Adrenal gland (tissue), 12 donors: ENCODE results near the gene PKLR. TPM values are rescaled to one million over a fixed set of nuclear protein-coding genes. Genes with fewer than 3 reads are reported as not detected.
"Not testable (repeated sequence)": the region's sequence is repeated elsewhere in the genome, so short reads cannot be mapped to it uniquely, and the experiment has no call there.

Experiments
- DNase-seq, 7 donors: peaks; one replicate each; pipeline ENCODE4 v3.0.0-alpha.2; 2019 to 2020
- H3K27ac ChIP-seq, 5 donors: fragments of 200-600 bp; sonication (generic) in 4 of 5; 1 replicate in 3 of 5; 2 replicates in 2 of 5; pipeline versions ENCODE4 v1.5.1 to v1.8.0; 2016 to 2020; ENCODE audit warnings: mild to moderate bottlenecking in 1 of 5
- H3K27me3 ChIP-seq: fragments of 200-600 bp; 2 replicates; pipeline ENCODE4 v1.8.0; 2021
- H3K36me3 ChIP-seq, 2 donors: fragments of 200-600 bp; replicated peaks in 1 of 2; 1 replicate in 1 of 2; 2 replicates in 1 of 2; pipeline versions ENCODE4 v1.5.1 to v1.8.0; 2018 to 2022
- H3K4me1 ChIP-seq, 2 donors: fragments of 200-600 bp; replicated peaks in 1 of 2; 1 replicate in 1 of 2; 2 replicates in 1 of 2; pipeline versions ENCODE4 v1.5.1 to v1.8.0; 2018 to 2021
- H3K4me3 ChIP-seq, 4 donors: fragments of 200-600 bp; sonication (generic) in 3 of 4; one replicate each; pipeline ENCODE4 v1.5.1; 2016 to 2018
- H3K9me3 ChIP-seq, 3 donors: fragments of 200-600 bp; sonication (generic) in 1 of 3; replicated peaks in 1 of 3; 1 replicate in 2 of 3; 2 replicates in 1 of 3; pipeline versions ENCODE4 v1.5.1 to v1.8.0; 2016 to 2021
- POLR2A ChIP-seq, 2 donors: fragments of 450-650 bp; IDR thresholded peaks; one replicate each; pipeline ENCODE4 v1.6.1; 2017; ENCODE audit warnings: antibody characterized with exemption in 2 of 2, mild to moderate bottlenecking in 2 of 2, moderate library complexity in 1 of 2
- WGBS, 4 donors: extraction: QIAGEN DNeasy Blood & Tissue Kit in 2 of 4; methylation state at CpG; one replicate each; pipeline versions ENCODE4 v1.1.5 to v1.1.7; 2013 to 2017; 5-methylcytosine and 5-hydroxymethylcytosine counted together
- intact Hi-C, 2 donors: fragments of 100-400 bp; cut with DNase I; formaldehyde crosslinking; loops; one replicate each; pipeline versions ENCODE4 v1.14.1 to v1.15.0; 2022 to 2023
- polyA plus RNA-seq, 3 donors: library from polyadenylated mRNA; stranded (reverse); fragments of 200-250 nt in 2 of 3; fragments of 350-450 nt in 1 of 3; fragmentation: Illumina TruSeq in 1 of 3; extraction: RNeasy Lipid Tissue Mini Kit (QIAGEN cat#74804) in 1 of 3; gene quantifications; one replicate each; pipeline ENCODE4 v1.2.3, GENCODE V29; 2013 to 2014
- total RNA-seq, 9 donors: library from RNA; depleted of rRNA in 4 of 9; stranded (reverse); fragments of >200 nt in 4 of 9; fragments of 120-200 nt in 1 of 9; fragmentation: NEBNext Ultra II Directional in 1 of 9; extraction: Animal tissue kit (Norgen Biotek cat#: 25700) in 1 of 9; gene quantifications; one replicate each; pipeline versions ENCODE4 v1.1.0 to v1.2.4, GENCODE V29; 2013 to 2023
- TF ChIP-seq, protein P1 (sequence below), 6 experiments: fragments of 450-650 bp in 4 of 6; fragments of 200-600 bp in 2 of 6; sonication (generic) in 1 of 6; IDR thresholded peaks; 1 replicate in 5 of 6; 2 replicates in 1 of 6; pipeline versions ENCODE4 v1.5.1 to v1.8.0; 2016 to 2021; ENCODE audit warnings: antibody characterized with exemption in 6 of 6, mild to moderate bottlenecking in 2 of 6, moderate library complexity in 1 of 6
- donor health status: healthy with polysubstance abuse.
- donor health status: Bipolar disorder and iron deficiency.
- donor health status: DM: yes; HTN: yes; CAD: no.
- donor health status: DM: no; HTN: no; CAD: no.
- donor health status: DM: no; HTN: no; CAD: no.
- donor health status: DM: yes; HTN: yes; CAD: no.

The PKLR gene
- total and polyA plus RNA-seq, 12 donors: 0.10 to 0.34 (median 0.21) TPM; not detected in 8

DNA sequence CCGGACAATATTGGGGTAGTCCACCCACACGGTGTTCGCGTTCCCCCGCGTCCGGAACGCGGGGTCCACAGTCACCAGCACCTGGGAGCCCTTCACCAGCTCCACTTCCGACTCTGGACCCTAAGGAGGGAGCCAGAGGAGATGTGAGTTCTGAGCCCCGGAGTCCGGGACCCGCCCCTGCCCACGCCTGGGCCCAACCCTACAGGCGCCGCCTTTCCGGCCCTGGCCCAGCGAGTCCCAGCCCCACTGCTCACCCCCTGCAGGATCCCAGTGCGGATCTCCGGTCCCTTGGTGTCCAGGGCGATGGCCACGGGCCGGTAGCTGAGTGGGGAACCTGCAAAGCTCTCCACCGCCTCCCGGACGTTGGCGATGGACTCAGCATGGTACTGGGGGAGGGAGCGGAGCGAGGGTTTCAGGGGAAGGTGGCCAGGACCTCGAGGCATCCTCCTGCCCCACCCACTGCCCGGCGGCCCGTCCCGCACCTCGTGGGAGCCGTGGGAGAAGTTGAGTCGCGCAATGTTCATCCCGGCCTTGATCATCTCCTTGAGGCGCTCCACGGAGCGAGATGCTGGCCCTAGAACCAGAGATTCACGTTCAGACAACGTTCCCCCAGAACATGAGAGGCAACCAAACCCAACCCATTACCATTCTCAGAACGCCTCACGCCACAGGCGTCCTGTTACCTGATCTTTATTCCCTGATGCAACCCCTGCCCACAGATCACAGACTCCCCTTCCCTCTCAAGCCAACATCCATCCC is 5.9 kb downstream of the PKLR start:
- H3K4me3 ChIP-seq: no peak overlapping the region

DNA sequence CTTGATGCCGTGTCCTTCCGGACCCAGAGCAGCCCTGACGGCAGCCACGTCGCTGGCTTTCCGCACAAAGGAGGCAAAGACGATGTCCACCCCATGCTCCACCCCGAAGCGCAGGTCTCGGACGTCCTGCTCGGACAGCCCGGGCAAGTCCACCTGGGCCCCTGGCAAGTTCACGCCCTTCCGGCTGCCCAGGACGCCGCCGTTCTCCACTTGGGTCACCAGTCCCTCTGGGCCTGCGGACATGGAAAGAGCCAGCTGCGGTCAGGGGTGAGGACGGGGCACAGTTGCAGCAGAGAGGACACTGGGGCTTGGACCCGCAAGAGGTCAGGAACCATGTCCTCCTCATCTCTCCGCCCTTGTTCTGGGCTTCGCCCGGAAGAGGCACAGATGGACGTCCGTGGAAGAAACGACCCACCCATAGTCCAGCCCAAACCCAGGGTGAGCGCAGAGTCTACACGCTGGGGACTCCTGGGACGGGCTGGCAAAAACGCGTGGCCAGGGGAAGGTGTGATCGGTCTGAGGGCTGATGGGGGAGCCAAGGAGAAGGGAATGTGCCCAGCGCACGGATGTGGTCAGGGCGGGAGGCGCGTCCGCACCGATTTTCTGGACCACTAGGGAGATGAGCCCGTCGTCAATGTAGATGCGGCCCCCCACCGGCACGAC is 6.6 kb downstream of the PKLR start:
- no peak overlapping the region for H3K4me3 ChIP-seq
- no peaks in the 10 kb centered on the region for H3K36me3 ChIP-seq
- WGBS, 4 donors: 38 to 44% (median 38%) methylated on average over 19 to 46 of the region's 46 CpGs
- H3K27ac ChIP-seq: no peak overlapping the region
- H3K27me3 ChIP-seq: peaks cover 20% of the 10 kb centered on the region
- intact Hi-C loops: no loop called here
- DNase-seq: no peak
- H3K4me1 ChIP-seq: no peaks in the 10 kb centered on the region
- TF ChIP-seq POLR2A (IDR thresholded peaks at IDR 0.05): no peak
- TF ChIP-seq, protein P1, sequence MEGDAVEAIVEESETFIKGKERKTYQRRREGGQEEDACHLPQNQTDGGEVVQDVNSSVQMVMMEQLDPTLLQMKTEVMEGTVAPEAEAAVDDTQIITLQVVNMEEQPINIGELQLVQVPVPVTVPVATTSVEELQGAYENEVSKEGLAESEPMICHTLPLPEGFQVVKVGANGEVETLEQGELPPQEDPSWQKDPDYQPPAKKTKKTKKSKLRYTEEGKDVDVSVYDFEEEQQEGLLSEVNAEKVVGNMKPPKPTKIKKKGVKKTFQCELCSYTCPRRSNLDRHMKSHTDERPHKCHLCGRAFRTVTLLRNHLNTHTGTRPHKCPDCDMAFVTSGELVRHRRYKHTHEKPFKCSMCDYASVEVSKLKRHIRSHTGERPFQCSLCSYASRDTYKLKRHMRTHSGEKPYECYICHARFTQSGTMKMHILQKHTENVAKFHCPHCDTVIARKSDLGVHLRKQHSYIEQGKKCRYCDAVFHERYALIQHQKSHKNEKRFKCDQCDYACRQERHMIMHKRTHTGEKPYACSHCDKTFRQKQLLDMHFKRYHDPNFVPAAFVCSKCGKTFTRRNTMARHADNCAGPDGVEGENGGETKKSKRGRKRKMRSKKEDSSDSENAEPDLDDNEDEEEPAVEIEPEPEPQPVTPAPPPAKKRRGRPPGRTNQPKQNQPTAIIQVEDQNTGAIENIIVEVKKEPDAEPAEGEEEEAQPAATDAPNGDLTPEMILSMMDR (IDR thresholded peaks at IDR 0.05): no peak
- no peaks in the 10 kb centered on the region for H3K9me3 ChIP-seq

More for the DNA sequence above, 5.9 kb downstream of the PKLR start:
- TF ChIP-seq, protein P1 (IDR thresholded peaks at IDR 0.05): no peak
- no peak for TF ChIP-seq POLR2A (IDR thresholded peaks at IDR 0.05)
- Histone ChIP-seq H3K4me1 (no peaks in the 10 kb centered on the region), H3K9me3 (no peaks in the 10 kb centered on the region), H3K27me3 (peaks cover 20% of the 10 kb centered on the region), H3K36me3 (no peaks in the 10 kb centered on the region), H3K27ac (no peak overlapping the region)
- WGBS, 4 donors: 15 to 33% (median 20%) methylated on average over 8 to 47 of the region's 47 CpGs
- intact Hi-C loops: no loop called here
- DNase-seq: no peak

DNA sequence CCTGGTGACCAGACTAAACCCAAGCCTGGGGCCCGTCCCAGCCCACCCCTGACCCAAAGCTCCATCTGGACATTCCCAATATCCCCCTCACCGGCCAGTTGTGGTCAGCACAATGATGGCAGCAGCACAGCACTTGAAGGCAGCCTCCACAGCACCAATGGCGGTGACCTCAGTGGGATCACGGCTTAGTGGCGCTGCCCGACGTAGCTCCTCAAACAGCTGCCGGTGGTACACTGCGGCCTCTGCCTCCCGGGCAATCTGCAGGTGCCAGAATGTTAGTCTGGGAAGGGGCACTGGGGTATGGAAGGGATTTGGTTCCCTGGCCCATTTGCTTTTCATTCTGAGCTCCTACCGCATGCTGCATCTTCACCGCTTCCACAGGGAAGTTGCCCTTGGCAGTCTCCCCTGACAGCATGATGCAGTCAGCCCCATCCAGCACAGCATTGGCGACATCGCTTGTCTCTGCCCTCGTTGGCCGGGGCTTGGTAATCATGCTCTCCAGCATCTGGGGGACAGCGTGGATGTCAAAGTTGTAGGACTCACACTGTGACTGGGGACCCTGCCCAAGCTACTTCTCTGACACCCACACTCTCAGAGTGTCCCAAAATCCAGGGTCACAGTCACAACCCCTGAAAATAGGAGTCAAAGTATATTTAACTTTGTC is 8.0 kb downstream of the PKLR start:
- H3K27ac ChIP-seq: no peak overlapping the region
- no peaks in the 10 kb centered on the region for H3K36me3 ChIP-seq
- intact Hi-C loops: no loop called here
- H3K4me3 ChIP-seq: no peak overlapping the region
- H3K4me1 ChIP-seq: no peaks in the 10 kb centered on the region
- no peak for TF ChIP-seq POLR2A (IDR thresholded peaks at IDR 0.05)
- TF ChIP-seq, protein P1 (IDR thresholded peaks at IDR 0.05): no peak
- no peaks in the 10 kb centered on the region for H3K9me3 ChIP-seq
- no peak for DNase-seq
- H3K27me3 ChIP-seq: peaks cover 20% of the 10 kb centered on the region
- 82 to 92% (median 88%) methylated on average over 3 to 17 of the region's 17 CpGs for WGBS, 4 donors

DNA sequence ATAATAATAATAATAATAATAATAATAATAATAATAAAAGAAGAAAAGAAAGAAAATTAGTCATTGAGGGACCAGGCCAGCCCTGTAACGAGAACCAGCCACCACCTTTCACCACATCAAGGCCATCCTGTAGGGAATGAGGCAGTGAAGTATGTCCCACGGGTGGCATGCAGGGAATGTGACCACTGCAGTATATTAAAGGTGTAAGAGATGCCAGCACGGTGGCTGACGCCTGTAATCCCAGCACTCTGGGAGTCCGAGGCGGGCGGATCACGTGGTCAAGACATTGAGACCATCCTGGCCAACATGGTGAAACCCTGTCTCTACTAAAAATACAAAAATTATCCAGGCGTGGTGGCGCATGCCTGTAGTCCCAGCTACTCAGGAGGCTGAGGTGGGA is 10.2 kb downstream of the PKLR start:
- DNase-seq, intact Hi-C loops, H3K4me1 ChIP-seq, H3K4me3 ChIP-seq, H3K27ac ChIP-seq, H3K9me3 ChIP-seq, H3K36me3 ChIP-seq: not testable (repeated sequence)
- WGBS, 4 donors: 75 to 85% (median 75%) methylated on average over 10 of the region's 10 CpGs
- H3K27me3 ChIP-seq: peaks cover 18% of the 10 kb centered on the region
